ENCODE data around the gene CDYL2. TPM values are rescaled to one million over a fixed set of nuclear protein-coding genes. Genes with fewer than 3 reads are reported as not detected.

The CDYL2 gene
- 37.6 TPM for total RNA-seq
- polyA plus RNA-seq, result 1 to 10 TPM; 1.2 to 2.2 (median 1.5) TPM

GRCh38 chr16:80804526-80805383 lies at the start of gene CDYL2:
Gene CDYL2, minus strand, starts transcription at chr16:80804598. Its CDS starts 425 bp downstream, at chr16:80804173.
- peak; percentile 52 to 54 for ATAC-seq (ENCODE audit: low read depth in 2 of 2)
- H3K27me3 Mint-ChIP-seq, result no peaks in the 10 kb centered on the region
- Histone ChIP-seq H3K9me3 (ENCODE audit: control insufficient read depth in 2 of 2, low read length in 2 of 2) (no peaks in the 10 kb centered on the region), H3K27ac (ENCODE audit: insufficient read depth, low read length, poor library complexity, severe bottlenecking) (no peak within 1 kb of the TSS), H3K36me3 (ENCODE audit: control insufficient read depth, insufficient read depth, low read length) (no peaks in the 10 kb centered on the region), H3K27me3 (ENCODE audit: control insufficient read depth, insufficient read depth, low read length) (no peaks in the 10 kb centered on the region), H3K4me1 (ENCODE audit: control insufficient read depth, insufficient read depth, low read length, poor library complexity, severe bottlenecking) (peaks cover 13% of the 10 kb centered on the region), H3K4me3 (ENCODE audit: low read depth, low read length) (peak within 1 kb of the TSS; percentile 21)
- H3K4me1 Mint-ChIP-seq, result peaks cover 4 to 35% (median 31%) of the 10 kb centered on the region in 4 donors
- H3K27ac Mint-ChIP-seq, result peak within 1 kb of the TSS; percentile 22 to 95 (median 90)
- no peaks in the 10 kb centered on the region for H3K36me3 Mint-ChIP-seq
- H3K9me3 Mint-ChIP-seq, result peaks cover 0 to 4% (median 0%) of the 10 kb centered on the region in 7 donors
- H3K4me3 Mint-ChIP-seq, result peak within 1 kb of the TSS; percentile 93 to 96 (median 95)
- peak; percentile 26 to 68 (median 32) for DNase-seq

- no peaks in the 10 kb centered on the region for H3K9me3 ChIP-seq (ENCODE audit: control insufficient read depth in 2 of 2, low read length in 2 of 2)
- H3K27me3 ChIP-seq (ENCODE audit: control insufficient read depth, insufficient read depth, low read length), result peaks cover 5% of the 10 kb centered on the region
- H3K4me3 Mint-ChIP-seq, result no peak overlapping the region
- H3K27me3 Mint-ChIP-seq, result peaks cover 14% of the 10 kb centered on the region
- H3K36me3 Mint-ChIP-seq, result no peaks in the 10 kb centered on the region
- DNase-seq (peak in 1 of 3 donors; percentile 39), ATAC-seq (ENCODE audit: low read depth in 2 of 2) (no peak)
- no peaks in the 10 kb centered on the region for H3K4me1 ChIP-seq (ENCODE audit: control insufficient read depth, insufficient read depth, low read length, poor library complexity, severe bottlenecking)
- no peaks in the 10 kb centered on the region for H3K9me3 Mint-ChIP-seq
- H3K4me3 ChIP-seq (ENCODE audit: low read depth, low read length), result no peak overlapping the region
- H3K4me1 Mint-ChIP-seq, result no peaks in the 10 kb centered on the region
- H3K27ac ChIP-seq (ENCODE audit: insufficient read depth, low read length, poor library complexity, severe bottlenecking), result no peak overlapping the region
- H3K27ac Mint-ChIP-seq, result no peak overlapping the region
- no peaks in the 10 kb centered on the region for H3K36me3 ChIP-seq (ENCODE audit: control insufficient read depth, insufficient read depth, low read length)
Measured at GRCh38 chr16:80852261-80852872, 48.0 kb upstream of the CDYL2 start.

GRCh38 chr16:80851831-80852230 lies 47.4 kb upstream of the CDYL2 start:
- Mint-ChIP-seq H3K27ac (no peak overlapping the region), H3K36me3 (no peaks in the 10 kb centered on the region), H3K4me3 (no peak overlapping the region)

GRCh38 chr16:80850757-80851156 lies 46.4 kb upstream of the CDYL2 start:
- Histone ChIP-seq H3K4me3 (ENCODE audit: low read depth, low read length) (no peak overlapping the region), H3K4me1 (ENCODE audit: control insufficient read depth, insufficient read depth, low read length, poor library complexity, severe bottlenecking) (no peaks in the 10 kb centered on the region), H3K36me3 (ENCODE audit: control insufficient read depth, insufficient read depth, low read length) (no peaks in the 10 kb centered on the region), H3K27ac (ENCODE audit: insufficient read depth, low read length, poor library complexity, severe bottlenecking) (no peak overlapping the region), H3K9me3 (ENCODE audit: control insufficient read depth in 2 of 2, low read length in 2 of 2) (no peaks in the 10 kb centered on the region), H3K27me3 (ENCODE audit: control insufficient read depth, insufficient read depth, low read length) (peaks cover 5% of the 10 kb centered on the region)
- Mint-ChIP-seq H3K4me3 (no peak overlapping the region), H3K4me1 (peaks cover 0 to 2% (median 0%) of the 10 kb centered on the region in 4 donors), H3K9me3 (peaks cover 0 to 4% (median 0%) of the 10 kb centered on the region in 7 donors), H3K27me3 (peaks cover 17% of the 10 kb centered on the region), H3K36me3 (no peaks in the 10 kb centered on the region), H3K27ac (no peak overlapping the region)
- ATAC-seq (ENCODE audit: low read depth in 2 of 2) (no peak), DNase-seq (no peak)

More at GRCh38 chr16:80851831-80852230, 47.4 kb upstream of the CDYL2 start:
- H3K9me3 Mint-ChIP-seq, result peaks cover 0 to 1% (median 0%) of the 10 kb centered on the region in 7 donors
- H3K4me1 ChIP-seq (ENCODE audit: control insufficient read depth, insufficient read depth, low read length, poor library complexity, severe bottlenecking), result no peaks in the 10 kb centered on the region
- no peak overlapping the region for H3K4me3 ChIP-seq (ENCODE audit: low read depth, low read length)
- no peaks in the 10 kb centered on the region for H3K9me3 ChIP-seq (ENCODE audit: control insufficient read depth in 2 of 2, low read length in 2 of 2)
- H3K36me3 ChIP-seq (ENCODE audit: control insufficient read depth, insufficient read depth, low read length), result no peaks in the 10 kb centered on the region
- DNase-seq (no peak), ATAC-seq (ENCODE audit: low read depth in 2 of 2) (no peak)
- H3K27me3 Mint-ChIP-seq, result peaks cover 17% of the 10 kb centered on the region
- peaks cover 5% of the 10 kb centered on the region for H3K27me3 ChIP-seq (ENCODE audit: control insufficient read depth, insufficient read depth, low read length)
- H3K27ac ChIP-seq (ENCODE audit: insufficient read depth, low read length, poor library complexity, severe bottlenecking), result no peak overlapping the region
- H3K4me1 Mint-ChIP-seq, result peaks cover 0 to 2% (median 0%) of the 10 kb centered on the region in 4 donors

- ATAC-seq (ENCODE audit: low read depth in 2 of 2) (no peak), DNase-seq (no peak)
- Histone ChIP-seq H3K27me3 (ENCODE audit: control insufficient read depth, insufficient read depth, low read length) (peaks cover 3% of the 10 kb centered on the region), H3K36me3 (ENCODE audit: control insufficient read depth, insufficient read depth, low read length) (no peaks in the 10 kb centered on the region), H3K9me3 (ENCODE audit: control insufficient read depth in 2 of 2, low read length in 2 of 2) (peaks cover 6 to 8% of the 10 kb centered on the region in 2 experiments), H3K27ac (ENCODE audit: insufficient read depth, low read length, poor library complexity, severe bottlenecking) (no peak overlapping the region), H3K4me3 (ENCODE audit: low read depth, low read length) (no peak overlapping the region), H3K4me1 (ENCODE audit: control insufficient read depth, insufficient read depth, low read length, poor library complexity, severe bottlenecking) (no peaks in the 10 kb centered on the region)
- peaks cover 1 to 8% (median 3%) of the 10 kb centered on the region in 7 donors for H3K9me3 Mint-ChIP-seq
- peaks cover 25% of the 10 kb centered on the region for H3K27me3 Mint-ChIP-seq
- H3K36me3 Mint-ChIP-seq, result no peaks in the 10 kb centered on the region
- H3K27ac Mint-ChIP-seq, result no peak overlapping the region
- no peak overlapping the region for H3K4me3 Mint-ChIP-seq
- H3K4me1 Mint-ChIP-seq, result peaks cover 0 to 2% (median 0%) of the 10 kb centered on the region in 4 donors
Measured at GRCh38 chr16:80848862-80849261, 44.5 kb upstream of the CDYL2 start.

- H3K9me3 Mint-ChIP-seq, result peaks cover 1 to 15% (median 8%) of the 10 kb centered on the region in 7 donors
- DNase-seq, result no peak
- peaks cover 0 to 2% (median 0%) of the 10 kb centered on the region in 4 donors for H3K4me1 Mint-ChIP-seq
- no peaks in the 10 kb centered on the region for H3K36me3 Mint-ChIP-seq
- H3K27ac Mint-ChIP-seq, result no peak overlapping the region
- no peak for ATAC-seq (ENCODE audit: low read depth in 2 of 2)
- H3K4me3 Mint-ChIP-seq, result no peak overlapping the region
- Histone ChIP-seq H3K9me3 (ENCODE audit: control insufficient read depth in 2 of 2, low read length in 2 of 2) (peaks cover 6 to 10% of the 10 kb centered on the region in 2 experiments), H3K27me3 (ENCODE audit: control insufficient read depth, insufficient read depth, low read length) (peaks cover 3% of the 10 kb centered on the region), H3K4me3 (ENCODE audit: low read depth, low read length) (no peak overlapping the region), H3K27ac (ENCODE audit: insufficient read depth, low read length, poor library complexity, severe bottlenecking) (no peak overlapping the region), H3K4me1 (ENCODE audit: control insufficient read depth, insufficient read depth, low read length, poor library complexity, severe bottlenecking) (no peaks in the 10 kb centered on the region), H3K36me3 (ENCODE audit: control insufficient read depth, insufficient read depth, low read length) (no peaks in the 10 kb centered on the region)
- peaks cover 30% of the 10 kb centered on the region for H3K27me3 Mint-ChIP-seq
Measured at GRCh38 chr16:80846680-80847079, 42.3 kb upstream of the CDYL2 start.

- H3K27ac ChIP-seq (ENCODE audit: insufficient read depth, low read length, poor library complexity, severe bottlenecking), result no peak overlapping the region
- no peaks in the 10 kb centered on the region for H3K36me3 ChIP-seq (ENCODE audit: control insufficient read depth, insufficient read depth, low read length)
- H3K9me3 ChIP-seq (ENCODE audit: control insufficient read depth in 2 of 2, low read length in 2 of 2), result peaks cover 6 to 10% of the 10 kb centered on the region in 2 experiments
- Mint-ChIP-seq H3K4me1 (peaks cover 0 to 2% (median 0%) of the 10 kb centered on the region in 4 donors), H3K27ac (no peak overlapping the region), H3K9me3 (peaks cover 1 to 19% (median 8%) of the 10 kb centered on the region in 7 donors), H3K36me3 (no peaks in the 10 kb centered on the region), H3K27me3 (peaks cover 33% of the 10 kb centered on the region), H3K4me3 (no peak overlapping the region)
- no peak overlapping the region for H3K4me3 ChIP-seq (ENCODE audit: low read depth, low read length)
- DNase-seq (no peak), ATAC-seq (ENCODE audit: low read depth in 2 of 2) (no peak)
- peaks cover under 1% of the 10 kb centered on the region for H3K27me3 ChIP-seq (ENCODE audit: control insufficient read depth, insufficient read depth, low read length)
- no peaks in the 10 kb centered on the region for H3K4me1 ChIP-seq (ENCODE audit: control insufficient read depth, insufficient read depth, low read length, poor library complexity, severe bottlenecking)
Measured at GRCh38 chr16:80846275-80846674, 41.9 kb upstream of the CDYL2 start.

All from CD4-positive, CD25-positive, alpha-beta regulatory T cell (primary cell).